ENCODE results near the gene TTC29.

The TTC29 gene

GRCh38 chr4:146945556-146946374, at the start of gene TTC29:
TSS of gene TTC29 (minus strand) at chr4:146945864. CDS start at chr4:146939895, 5,969 bp downstream.
- in situ Hi-C loops (cut with MboI; ENCODE audit: low pct_unique_long_range_greater_than_20kb, low sequenced_read_pairs): no loop called here
- peak; percentile 93 for DNase-seq

GRCh38 chr4:146981651-146982050, 36.0 kb upstream of the TTC29 start:
- in situ Hi-C loops (cut with MboI; ENCODE audit: low pct_unique_long_range_greater_than_20kb, low sequenced_read_pairs): no loop called here
- no peak for DNase-seq

- no peak for DNase-seq
- in situ Hi-C loops (cut with MboI; ENCODE audit: low pct_unique_long_range_greater_than_20kb, low sequenced_read_pairs): no loop called here
Measured at GRCh38 chr4:146978641-146979040, 33.0 kb upstream of the TTC29 start.

- in situ Hi-C loops (cut with MboI; ENCODE audit: low pct_unique_long_range_greater_than_20kb, low sequenced_read_pairs): no loop called here
- DNase-seq: peak; percentile 42
Measured at GRCh38 chr4:146976145-146976544, 30.5 kb upstream of the TTC29 start.

- in situ Hi-C loops (cut with MboI; ENCODE audit: low pct_unique_long_range_greater_than_20kb, low sequenced_read_pairs): no loop called here
- DNase-seq: peak; percentile 98
Measured at GRCh38 chr4:146975527-146975926, 29.9 kb upstream of the TTC29 start.

- peak; percentile 81 for DNase-seq
- in situ Hi-C loops (cut with MboI; ENCODE audit: low pct_unique_long_range_greater_than_20kb, low sequenced_read_pairs): no loop called here
Measured at GRCh38 chr4:146975036-146975435, 29.4 kb upstream of the TTC29 start.

- DNase-seq: no peak
- in situ Hi-C loops (cut with MboI; ENCODE audit: low pct_unique_long_range_greater_than_20kb, low sequenced_read_pairs): no loop called here
Measured at GRCh38 chr4:146972036-146972435, 26.4 kb upstream of the TTC29 start.

GRCh38 chr4:146969126-146969525, 23.5 kb upstream of the TTC29 start:
- no peak for DNase-seq
- in situ Hi-C loops (cut with MboI; ENCODE audit: low pct_unique_long_range_greater_than_20kb, low sequenced_read_pairs): no loop called here

GRCh38 chr4:146960634-146961033, 15.0 kb upstream of the TTC29 start:
- in situ Hi-C loops (cut with MboI; ENCODE audit: low pct_unique_long_range_greater_than_20kb, low sequenced_read_pairs): no loop called here
- peak; percentile 45 for DNase-seq

- DNase-seq: no peak
- in situ Hi-C loops (cut with MboI; ENCODE audit: low pct_unique_long_range_greater_than_20kb, low sequenced_read_pairs): no loop called here
Measured at GRCh38 chr4:146959692-146960091, 14.0 kb upstream of the TTC29 start.

GRCh38 chr4:146957237-146957636, 11.6 kb upstream of the TTC29 start:
- DNase-seq: peak; percentile 85
- in situ Hi-C loops (cut with MboI; ENCODE audit: low pct_unique_long_range_greater_than_20kb, low sequenced_read_pairs): no loop called here

GRCh38 chr4:146952896-146953295, 7.2 kb upstream of the TTC29 start:
- no peak for DNase-seq
- in situ Hi-C loops (cut with MboI; ENCODE audit: low pct_unique_long_range_greater_than_20kb, low sequenced_read_pairs): no loop called here

GRCh38 chr4:146949559-146949958, 3.9 kb upstream of the TTC29 start:
- in situ Hi-C loops (cut with MboI; ENCODE audit: low pct_unique_long_range_greater_than_20kb, low sequenced_read_pairs): no loop called here
- DNase-seq: no peak

- DNase-seq: no peak
- in situ Hi-C loops (cut with MboI; ENCODE audit: low pct_unique_long_range_greater_than_20kb, low sequenced_read_pairs): no loop called here
Measured at GRCh38 chr4:146943691-146944375, 1.8 kb downstream of the TTC29 start.

GRCh38 chr4:146932116-146932515, 13.5 kb downstream of the TTC29 start:
- in situ Hi-C loops (cut with MboI; ENCODE audit: low pct_unique_long_range_greater_than_20kb, low sequenced_read_pairs): no loop called here
- peak; percentile 16 for DNase-seq

GRCh38 chr4:146930673-146931072, 15.0 kb downstream of the TTC29 start:
- peak; percentile 43 for DNase-seq
- in situ Hi-C loops (cut with MboI; ENCODE audit: low pct_unique_long_range_greater_than_20kb, low sequenced_read_pairs): no loop called here

GRCh38 chr4:146927695-146928094, 18.0 kb downstream of the TTC29 start:
- DNase-seq: no peak
- in situ Hi-C loops (cut with MboI; ENCODE audit: low pct_unique_long_range_greater_than_20kb, low sequenced_read_pairs): no loop called here

- in situ Hi-C loops (cut with MboI; ENCODE audit: low pct_unique_long_range_greater_than_20kb, low sequenced_read_pairs): no loop called here
- peak; percentile 58 for DNase-seq
Measured at GRCh38 chr4:146916479-146917076, 29.1 kb downstream of the TTC29 start.

GRCh38 chr4:146915132-146915531, 30.5 kb downstream of the TTC29 start:
- in situ Hi-C loops (cut with MboI; ENCODE audit: low pct_unique_long_range_greater_than_20kb, low sequenced_read_pairs): no loop called here
- no peak for DNase-seq

GRCh38 chr4:146900295-146900694, 45.4 kb downstream of the TTC29 start:
- in situ Hi-C loops (cut with MboI; ENCODE audit: low pct_unique_long_range_greater_than_20kb, low sequenced_read_pairs): no loop called here

More at GRCh38 chr4:146900295-146900694, 45.4 kb downstream of the TTC29 start:
- DNase-seq: no peak

Measured in KBM-7 (cell line).